ENCODE data around the gene ADGRL2.

DNA sequence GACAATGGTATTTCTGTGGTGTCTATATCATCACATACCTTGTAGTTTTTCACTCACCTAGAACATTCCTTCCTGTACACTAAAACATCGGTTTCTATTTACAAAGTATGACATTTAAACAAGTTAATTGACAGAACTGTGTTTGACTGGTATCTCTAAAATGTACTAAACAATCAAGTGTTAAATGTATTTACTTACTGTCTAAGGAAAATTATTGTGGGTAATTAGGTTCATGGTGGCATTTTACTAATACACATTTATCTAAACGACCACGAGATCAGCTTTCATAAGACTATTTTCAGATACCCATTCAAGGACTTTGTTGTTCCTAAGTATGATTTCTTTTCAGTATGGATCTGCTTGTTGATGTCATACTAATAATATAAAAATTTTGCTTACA is 115.2 kb downstream of the ADGRL2 start:
- TF ChIP-seq, protein P1, sequence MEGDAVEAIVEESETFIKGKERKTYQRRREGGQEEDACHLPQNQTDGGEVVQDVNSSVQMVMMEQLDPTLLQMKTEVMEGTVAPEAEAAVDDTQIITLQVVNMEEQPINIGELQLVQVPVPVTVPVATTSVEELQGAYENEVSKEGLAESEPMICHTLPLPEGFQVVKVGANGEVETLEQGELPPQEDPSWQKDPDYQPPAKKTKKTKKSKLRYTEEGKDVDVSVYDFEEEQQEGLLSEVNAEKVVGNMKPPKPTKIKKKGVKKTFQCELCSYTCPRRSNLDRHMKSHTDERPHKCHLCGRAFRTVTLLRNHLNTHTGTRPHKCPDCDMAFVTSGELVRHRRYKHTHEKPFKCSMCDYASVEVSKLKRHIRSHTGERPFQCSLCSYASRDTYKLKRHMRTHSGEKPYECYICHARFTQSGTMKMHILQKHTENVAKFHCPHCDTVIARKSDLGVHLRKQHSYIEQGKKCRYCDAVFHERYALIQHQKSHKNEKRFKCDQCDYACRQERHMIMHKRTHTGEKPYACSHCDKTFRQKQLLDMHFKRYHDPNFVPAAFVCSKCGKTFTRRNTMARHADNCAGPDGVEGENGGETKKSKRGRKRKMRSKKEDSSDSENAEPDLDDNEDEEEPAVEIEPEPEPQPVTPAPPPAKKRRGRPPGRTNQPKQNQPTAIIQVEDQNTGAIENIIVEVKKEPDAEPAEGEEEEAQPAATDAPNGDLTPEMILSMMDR (IDR thresholded peaks at IDR 0.05) = no peak
- no peak for TF ChIP-seq EZH2 (IDR thresholded peaks at IDR 0.05)

Data from neural progenitor cell (in vitro differentiated cells).